SK-N-SH (cell line): ENCODE data around the gene KRT16. TPM values are rescaled to one million over a fixed set of nuclear protein-coding genes. Genes with fewer than 3 reads are reported as not detected.
"Not testable (repeated sequence)": the region's sequence is repeated elsewhere in the genome, so short reads cannot be mapped to it uniquely, and the experiment has no call there.

Experiments
- CTCF ChIA-PET: fragments of 300-600, 350-600 bp; formaldehyde crosslinking; extraction: SDS; loops from one replicate; lab custom pipeline; 2021; lab: Yijun Ruan, JAX
- POLR2A ChIA-PET: fragments of 350-600 bp; sonication (Branson Sonifier 250); formaldehyde crosslinking; extraction: SDS; loops from one replicate; lab custom pipeline; 2020; ENCODE audit warnings: antibody characterized with exemption, inconsistent platforms; lab: Yijun Ruan, JAX
- DNase-seq: peaks from one replicate; pipeline ENCODE4 v3.0.0; 2012
- H2AFZ ChIP-seq: fragments of 200-600 bp; sonication (generic); 2 replicates; pipeline ENCODE4 v1.8.1; 2016; ENCODE audit warnings: antibody characterized with exemption, mild to moderate bottlenecking, low read depth
- H3F3A ChIP-seq: fragments of 200-600 bp; sonication (generic); replicated peaks from 2 replicates; pipeline ENCODE3; 2016; ENCODE audit warnings: antibody characterized with exemption, mild to moderate bottlenecking; ENCODE audit not compliant: insufficient read depth
- H3K27ac ChIP-seq, 2 experiments: fragments of 200-500 bp in 1 of 2; fragments of 200-600 bp in 1 of 2; sonication (Bioruptor generic) in 1 of 2; sonication (generic), shearing (Covaris generic) in 1 of 2; 2 replicates each; pipeline versions ENCODE4 v1.5.1 to v1.6.1; 2014 to 2016; ENCODE audit warnings: low read depth in 2 of 2, inconsistent platforms in 1 of 2, low read length in 1 of 2, mild to moderate bottlenecking in 1 of 2, mixed read lengths in 1 of 2
- H3K27me3 ChIP-seq: fragments of 200-600 bp; sonication (generic), shearing (Covaris generic); 2 replicates; pipeline ENCODE4 v1.6.1; 2016; ENCODE audit warnings: mixed run types; ENCODE audit not compliant: insufficient read depth
- H3K36me3 ChIP-seq, 2 experiments: fragments of 200-500 bp in 1 of 2; fragments of 200-600 bp in 1 of 2; sonication (Bioruptor generic) in 1 of 2; sonication (generic) in 1 of 2; replicated peaks in 1 of 2; 2 replicates each; pipeline versions ENCODE3 to v1.5.1; 2014 to 2016; ENCODE audit warnings: low read length in 1 of 2, mild to moderate bottlenecking in 1 of 2; ENCODE audit not compliant: insufficient read depth in 2 of 2, control insufficient read depth in 1 of 2
- H3K4me1 ChIP-seq, 2 experiments: fragments of 200-500 bp in 1 of 2; fragments of 200-600 bp in 1 of 2; sonication (Bioruptor generic) in 1 of 2; sonication (generic), shearing (Covaris generic) in 1 of 2; 2 replicates each; pipeline versions ENCODE4 v1.5.1 to v1.6.1; 2014 to 2016; ENCODE audit warnings: low read depth in 1 of 2, low read length in 1 of 2, mixed run types in 1 of 2; ENCODE audit not compliant: insufficient read depth in 2 of 2, control insufficient read depth in 1 of 2
- H3K4me2 ChIP-seq: fragments of 200-600 bp; sonication (generic), shearing (Covaris generic); 2 replicates; pipeline ENCODE4 v1.6.1; 2017; ENCODE audit warnings: mixed run types
- H3K4me3 ChIP-seq, 2 experiments: fragments of 200-500 bp in 1 of 2; fragments of 200-600 bp in 1 of 2; sonication (Bioruptor generic) in 1 of 2; sonication (generic), shearing (Covaris generic) in 1 of 2; 2 replicates each; pipeline versions ENCODE4 v1.5.1 to v1.8.1; 2014 to 2016; ENCODE audit warnings: low read depth in 2 of 2, inconsistent platforms in 1 of 2, low read length in 1 of 2, mild to moderate bottlenecking in 1 of 2, mixed read lengths in 1 of 2, moderate library complexity in 1 of 2
- H3K79me2 ChIP-seq: fragments of 200-600 bp; sonication (generic); 2 replicates; pipeline ENCODE4 v1.8.1; 2017; ENCODE audit warnings: mild to moderate bottlenecking; ENCODE audit not compliant: insufficient read depth
- H3K9ac ChIP-seq: fragments of 200-600 bp; sonication (generic); 2 replicates; pipeline ENCODE4 v1.6.1; 2017; ENCODE audit warnings: mixed run types
- H3K9me2 ChIP-seq: fragments of 200-600 bp; sonication (generic); 2 replicates; pipeline ENCODE4 v1.6.1; 2017; ENCODE audit warnings: mixed run types
- H3K9me3 ChIP-seq: fragments of 200-600 bp; sonication (generic); 2 replicates; pipeline ENCODE4 v1.6.1; 2017; ENCODE audit warnings: mixed run types, mild to moderate bottlenecking, moderate library complexity
- H4K20me1 ChIP-seq: fragments of 200-600 bp; sonication (generic); 2 replicates; pipeline ENCODE4 v1.6.1; 2017; ENCODE audit warnings: mild to moderate bottlenecking, mixed run types; ENCODE audit not compliant: insufficient read depth
- ELF1 ChIP-seq: IDR thresholded peaks from 2 replicates; pipeline ENCODE4 v1.4.0; 2012
- FOSL2 ChIP-seq: IDR thresholded peaks from 2 replicates; pipeline ENCODE4 v1.4.0; 2012; ENCODE audit warnings: low read depth, mild to moderate bottlenecking, moderate library complexity, borderline replicate concordance
- FOXJ3 ChIP-seq: sonication (generic); formaldehyde crosslinking; IDR thresholded peaks from 2 replicates; pipeline ENCODE4 v1.5.1; 2020; ENCODE audit warnings: mild to moderate bottlenecking, missing genetic modification reagents
- GABPA ChIP-seq: IDR thresholded peaks from 2 replicates; pipeline ENCODE4 v1.4.0; 2012; ENCODE audit warnings: low read depth, mild to moderate bottlenecking
- NRF1 ChIP-seq: IDR thresholded peaks from 2 replicates; pipeline ENCODE4 v1.6.1; 2012; ENCODE audit warnings: low read depth, mild to moderate bottlenecking, low read length
- POLR2AphosphoS5 ChIP-seq: IDR thresholded peaks from 2 replicates; pipeline ENCODE4 v1.6.1; 2012; ENCODE audit warnings: low read depth, low read length
- SIN3A ChIP-seq: IDR thresholded peaks from 2 replicates; pipeline ENCODE4 v1.6.1; 2012; ENCODE audit warnings: low read depth, mild to moderate bottlenecking, low read length, moderate library complexity, borderline replicate concordance
- TAF1 ChIP-seq: IDR thresholded peaks from 2 replicates; pipeline ENCODE4 v1.6.1; 2012; ENCODE audit warnings: low read depth, mild to moderate bottlenecking, low read length, moderate library complexity, borderline replicate concordance
- YY1 ChIP-seq: IDR thresholded peaks from 2 replicates; pipeline ENCODE4 v1.4.0; 2012; ENCODE audit warnings: low read depth, mild to moderate bottlenecking
- WGBS: methylation state at CpG from one replicate; pipeline ENCODE4 v1.1.6; 2017; ENCODE audit warnings: low lambda C conversion rate; 5-methylcytosine and 5-hydroxymethylcytosine counted together
- polyA plus RNA-seq, 3 experiments: library from polyadenylated mRNA; depleted of rRNA; stranded (reverse); fragments of >200 nt; gene quantifications; 2 replicates each; pipeline ENCODE4 v1.2.3, GENCODE V29; 2012
- TF ChIP-seq, protein P1 (sequence below): IDR thresholded peaks from 2 replicates; pipeline ENCODE4 v1.6.1; 2012; ENCODE audit warnings: mild to moderate bottlenecking, low read depth, low read length, moderate library complexity
- TF ChIP-seq, protein P2 (sequence below): fragments of 200-600 bp; sonication (generic); IDR thresholded peaks from 2 replicates; pipeline ENCODE4 v1.6.1; 2017; ENCODE audit warnings: antibody characterized with exemption, mild to moderate bottlenecking, moderate library complexity
- TF ChIP-seq, protein P3 (sequence below): IDR thresholded peaks from 2 replicates; pipeline ENCODE4 v1.4.0; 2012; ENCODE audit warnings: low read depth

KRT16 gene
- polyA plus RNA-seq, 1 of the 3 experiments (the other 2 are of a cell fraction): not detected

DNA sequence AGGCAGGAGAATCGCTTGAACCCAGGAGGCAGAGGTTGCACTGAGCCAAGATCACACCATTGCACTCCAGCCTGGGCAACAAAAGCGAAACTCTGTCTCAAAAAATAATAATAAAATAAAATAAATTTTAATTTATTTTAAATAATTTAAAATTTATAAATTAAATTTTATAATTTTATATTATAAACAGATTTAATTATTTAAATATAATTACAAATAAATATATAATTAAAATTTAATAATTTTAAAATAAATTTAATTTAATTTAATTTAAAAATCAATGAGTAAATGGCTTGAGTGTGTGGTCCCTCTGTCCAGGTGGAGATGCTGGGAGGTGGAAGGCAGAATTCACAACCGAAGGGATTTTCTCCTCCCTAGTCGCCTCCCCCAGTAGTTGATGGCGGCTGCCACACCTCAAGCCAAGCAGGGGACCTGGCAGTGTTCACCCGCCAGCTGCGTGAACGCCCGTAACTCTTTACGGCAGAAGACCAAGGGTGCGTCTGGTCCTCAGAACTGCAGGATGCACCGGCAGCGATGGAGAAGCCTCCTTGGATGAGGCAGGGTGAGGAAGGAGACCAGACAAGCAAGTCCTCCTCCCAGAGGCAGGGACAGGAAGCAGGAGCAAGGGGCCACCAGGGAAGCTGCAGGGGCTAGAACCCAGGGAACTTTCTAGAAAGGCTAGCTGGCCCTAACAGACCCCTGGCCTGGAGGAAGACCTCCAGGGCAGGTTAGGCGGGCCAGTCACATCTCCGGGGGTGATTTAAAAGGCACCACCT lies 34.7 kb upstream of the KRT16 start:
- peak overlapping the region; percentile 59; the same call in 1 of the 2 replicates for H2AFZ ChIP-seq
- no peaks in the 10 kb centered on the region for H3F3A ChIP-seq
- no peak overlapping the region; the same call in 1 of the 2 replicates for H3K4me2 ChIP-seq
- no peak overlapping the region for H3K27ac ChIP-seq
- no peaks in the 10 kb centered on the region for H3K36me3 ChIP-seq
- TF ChIP-seq, protein P1, sequence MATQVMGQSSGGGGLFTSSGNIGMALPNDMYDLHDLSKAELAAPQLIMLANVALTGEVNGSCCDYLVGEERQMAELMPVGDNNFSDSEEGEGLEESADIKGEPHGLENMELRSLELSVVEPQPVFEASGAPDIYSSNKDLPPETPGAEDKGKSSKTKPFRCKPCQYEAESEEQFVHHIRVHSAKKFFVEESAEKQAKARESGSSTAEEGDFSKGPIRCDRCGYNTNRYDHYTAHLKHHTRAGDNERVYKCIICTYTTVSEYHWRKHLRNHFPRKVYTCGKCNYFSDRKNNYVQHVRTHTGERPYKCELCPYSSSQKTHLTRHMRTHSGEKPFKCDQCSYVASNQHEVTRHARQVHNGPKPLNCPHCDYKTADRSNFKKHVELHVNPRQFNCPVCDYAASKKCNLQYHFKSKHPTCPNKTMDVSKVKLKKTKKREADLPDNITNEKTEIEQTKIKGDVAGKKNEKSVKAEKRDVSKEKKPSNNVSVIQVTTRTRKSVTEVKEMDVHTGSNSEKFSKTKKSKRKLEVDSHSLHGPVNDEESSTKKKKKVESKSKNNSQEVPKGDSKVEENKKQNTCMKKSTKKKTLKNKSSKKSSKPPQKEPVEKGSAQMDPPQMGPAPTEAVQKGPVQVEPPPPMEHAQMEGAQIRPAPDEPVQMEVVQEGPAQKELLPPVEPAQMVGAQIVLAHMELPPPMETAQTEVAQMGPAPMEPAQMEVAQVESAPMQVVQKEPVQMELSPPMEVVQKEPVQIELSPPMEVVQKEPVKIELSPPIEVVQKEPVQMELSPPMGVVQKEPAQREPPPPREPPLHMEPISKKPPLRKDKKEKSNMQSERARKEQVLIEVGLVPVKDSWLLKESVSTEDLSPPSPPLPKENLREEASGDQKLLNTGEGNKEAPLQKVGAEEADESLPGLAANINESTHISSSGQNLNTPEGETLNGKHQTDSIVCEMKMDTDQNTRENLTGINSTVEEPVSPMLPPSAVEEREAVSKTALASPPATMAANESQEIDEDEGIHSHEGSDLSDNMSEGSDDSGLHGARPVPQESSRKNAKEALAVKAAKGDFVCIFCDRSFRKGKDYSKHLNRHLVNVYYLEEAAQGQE: no peak
- TF ChIP-seq FOSL2: no peak
- no peak for TF ChIP-seq POLR2AphosphoS5
- peaks cover 0 to 15% of the 10 kb centered on the region in 2 experiments; a peak in 1 of 4 replicates for H3K4me1 ChIP-seq
- H3K79me2 ChIP-seq: no peaks in the 10 kb centered on the region
- ChIA-PET CTCF (interaction anchor here (0.6 to 20.6 kb wide), 35 partner anchors 9 to 844 kb away, joined by 3 to 646 read pairs (median 11); partner anchors contain the start of genes KRT14, KRT15, KRT17 and KRT9), POLR2A (interaction anchor here (1.3 kb wide), 1 partner anchor 26 kb away, joined by 3 read pairs; no protein-coding TSS in a partner anchor)
- DNase-seq: no peak
- H4K20me1 ChIP-seq: no peaks in the 10 kb centered on the region
- no peaks in the 10 kb centered on the region for H3K27me3 ChIP-seq
- no peaks in the 10 kb centered on the region for H3K9me2 ChIP-seq
- H3K4me3 ChIP-seq: no peak overlapping the region
- no peak overlapping the region for H3K9ac ChIP-seq
- WGBS: 92% methylated on average over 10 of the region's 15 CpGs
- H3K9me3 ChIP-seq: no peaks in the 10 kb centered on the region

DNA sequence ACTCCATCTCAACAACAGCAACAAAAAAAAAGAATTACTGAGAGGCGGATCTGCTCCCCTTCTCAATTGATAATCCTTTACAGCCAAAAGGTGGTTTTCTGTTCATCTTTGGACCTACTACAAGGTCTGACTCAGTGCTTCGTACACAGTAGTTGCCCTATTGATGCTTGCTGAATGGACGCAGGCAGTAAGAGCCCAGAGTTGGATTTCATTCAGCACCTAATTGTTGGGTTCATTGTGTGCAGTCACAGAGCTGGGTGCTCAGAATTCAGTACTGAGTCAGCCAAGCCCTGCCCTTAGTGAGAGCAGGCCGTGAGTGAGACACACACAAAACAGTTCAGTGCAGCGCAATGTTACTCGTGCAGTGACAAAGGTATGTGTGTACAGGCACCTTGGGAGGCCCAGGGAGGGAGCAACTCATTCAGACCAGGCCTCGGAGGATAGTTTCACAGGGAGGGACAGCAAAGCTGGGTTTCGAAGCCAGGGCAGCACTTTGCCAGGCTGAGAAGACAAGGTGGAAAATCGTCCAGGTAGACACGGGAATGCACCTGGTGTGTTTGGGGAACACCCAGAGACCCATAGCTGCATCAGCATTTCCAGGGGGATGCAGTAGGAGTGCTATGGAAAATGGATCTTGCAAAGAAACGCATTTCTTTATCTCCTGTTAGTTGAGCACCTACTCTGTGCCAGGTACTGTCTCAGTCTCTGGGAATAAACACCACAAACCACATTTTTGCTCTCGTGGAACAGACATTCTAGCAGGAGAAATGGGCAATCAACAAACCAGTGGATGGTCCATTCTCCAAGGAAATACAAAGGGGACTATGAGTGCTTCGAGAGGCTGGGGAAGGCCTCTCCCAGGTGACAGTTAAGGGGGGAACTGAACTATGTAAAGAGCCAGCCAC lies 29.9 kb upstream of the KRT16 start:
- H2AFZ ChIP-seq: no peak overlapping the region
- no peaks in the 10 kb centered on the region for H3K27me3 ChIP-seq
- no peak overlapping the region for H3K4me3 ChIP-seq
- no peaks in the 10 kb centered on the region for H3K36me3 ChIP-seq
- POLR2A ChIA-PET: no interaction called here
- no peaks in the 10 kb centered on the region for H3K79me2 ChIP-seq
- no peaks in the 10 kb centered on the region for H4K20me1 ChIP-seq
- no peak overlapping the region for H3K9ac ChIP-seq
- no peak overlapping the region for H3K4me2 ChIP-seq
- peaks cover 0 to 6% of the 10 kb centered on the region in 2 experiments; a peak in 1 of 4 replicates for H3K4me1 ChIP-seq
- no peaks in the 10 kb centered on the region for H3F3A ChIP-seq
- H3K9me2 ChIP-seq: no peaks in the 10 kb centered on the region
- CTCF ChIA-PET: interaction anchor here (15.9 to 20.6 kb wide), 2 partner anchors 22 to 92 kb away, joined by 516 to 646 read pairs; no protein-coding TSS in a partner anchor
- H3K27ac ChIP-seq: no peak overlapping the region
- WGBS: 71% methylated on average over 13 of the region's 13 CpGs
- H3K9me3 ChIP-seq: no peaks in the 10 kb centered on the region
- TF ChIP-seq GABPA: no peak
- TF ChIP-seq, protein P2, sequence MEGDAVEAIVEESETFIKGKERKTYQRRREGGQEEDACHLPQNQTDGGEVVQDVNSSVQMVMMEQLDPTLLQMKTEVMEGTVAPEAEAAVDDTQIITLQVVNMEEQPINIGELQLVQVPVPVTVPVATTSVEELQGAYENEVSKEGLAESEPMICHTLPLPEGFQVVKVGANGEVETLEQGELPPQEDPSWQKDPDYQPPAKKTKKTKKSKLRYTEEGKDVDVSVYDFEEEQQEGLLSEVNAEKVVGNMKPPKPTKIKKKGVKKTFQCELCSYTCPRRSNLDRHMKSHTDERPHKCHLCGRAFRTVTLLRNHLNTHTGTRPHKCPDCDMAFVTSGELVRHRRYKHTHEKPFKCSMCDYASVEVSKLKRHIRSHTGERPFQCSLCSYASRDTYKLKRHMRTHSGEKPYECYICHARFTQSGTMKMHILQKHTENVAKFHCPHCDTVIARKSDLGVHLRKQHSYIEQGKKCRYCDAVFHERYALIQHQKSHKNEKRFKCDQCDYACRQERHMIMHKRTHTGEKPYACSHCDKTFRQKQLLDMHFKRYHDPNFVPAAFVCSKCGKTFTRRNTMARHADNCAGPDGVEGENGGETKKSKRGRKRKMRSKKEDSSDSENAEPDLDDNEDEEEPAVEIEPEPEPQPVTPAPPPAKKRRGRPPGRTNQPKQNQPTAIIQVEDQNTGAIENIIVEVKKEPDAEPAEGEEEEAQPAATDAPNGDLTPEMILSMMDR: no peak
- no peak for TF ChIP-seq NRF1
- TF ChIP-seq FOXJ3 (CRISPR knock-in tag): no peak
- TF ChIP-seq SIN3A: no peak
- no peak for TF ChIP-seq ELF1
- TF ChIP-seq, protein P3, sequence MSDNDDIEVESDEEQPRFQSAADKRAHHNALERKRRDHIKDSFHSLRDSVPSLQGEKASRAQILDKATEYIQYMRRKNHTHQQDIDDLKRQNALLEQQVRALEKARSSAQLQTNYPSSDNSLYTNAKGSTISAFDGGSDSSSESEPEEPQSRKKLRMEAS: no peak
- TF ChIP-seq YY1: no peak
- no peak for TF ChIP-seq POLR2AphosphoS5
- TF ChIP-seq TAF1: no peak
- no peak for DNase-seq

DNA sequence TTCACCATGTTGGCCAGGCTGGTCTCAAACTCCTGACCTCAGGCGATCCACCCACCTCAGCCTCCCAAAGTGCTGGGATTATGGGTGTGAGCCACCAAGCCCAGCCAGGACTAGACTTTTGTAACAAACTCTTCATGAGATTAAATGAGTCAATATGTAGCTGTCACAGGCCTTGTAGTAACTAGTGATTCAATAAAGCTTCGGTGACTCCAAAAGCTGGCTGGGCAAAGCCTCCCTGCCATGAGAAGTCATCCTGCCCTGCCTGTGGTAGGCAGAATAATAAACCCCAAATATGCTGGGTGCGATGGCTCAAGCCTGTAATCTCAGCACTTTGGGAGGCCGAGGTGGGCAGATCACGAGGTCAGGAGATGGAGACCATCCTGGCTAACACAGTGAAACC lies 28.0 kb upstream of the KRT16 start:
- POLR2A ChIA-PET, H3K9me3 ChIP-seq, H2AFZ ChIP-seq, H3K9me2 ChIP-seq, DNase-seq, H3K9ac ChIP-seq, H3K27ac ChIP-seq, H4K20me1 ChIP-seq, H3K79me2 ChIP-seq, H3K4me3 ChIP-seq, H3K4me2 ChIP-seq, H3K36me3 ChIP-seq, H3K27me3 ChIP-seq, H3F3A ChIP-seq: not testable (repeated sequence)
- peaks cover 0 to 10% of the 10 kb centered on the region in 2 experiments; a peak in 1 of 4 replicates for H3K4me1 ChIP-seq
- CTCF ChIA-PET: interaction anchor here (0.7 to 20.6 kb wide), 5 partner anchors 8 to 267 kb away, joined by 3 to 646 read pairs (median 79); no protein-coding TSS in a partner anchor
- WGBS: 79% methylated on average over 5 of the region's 5 CpGs
